H1 (cell line): Measurements from ENCODE around the gene SIX4. TPM values are rescaled to one million over a fixed set of nuclear protein-coding genes. Genes with fewer than 3 reads are reported as not detected.

Experiments used
- CTCF ChIA-PET: fragments of 300-600 bp; sonication (Branson Sonifier 250); formaldehyde crosslinking; loops from one replicate; lab custom pipeline; 2021; ENCODE audit not compliant: partially characterized antibody; lab: Charles Lee
- POLR2A ChIA-PET: fragments of 300-600 bp; sonication (Branson Sonifier 250); formaldehyde crosslinking; loops from one replicate; lab custom pipeline; 2021; ENCODE audit warnings: inconsistent platforms; ENCODE audit not compliant: partially characterized antibody; lab: Charles Lee
- DNase-seq, 2 experiments: peaks; one replicate each; pipeline versions ENCODE4 v3.0.0 to v3.0.0-alpha.2; 2010 to 2022; ENCODE audit warnings: low spot score in 2 of 2, low read depth in 1 of 2, mixed read lengths in 1 of 2
- FAIRE-seq: peaks from 2 replicates; lab custom pipeline; 2011; peaks lifted over from hg19 to GRCh38; lab: Jason Lieb, UNC
- H2AFZ ChIP-seq: 2 replicates; pipeline ENCODE4 v1.8.1; 2012; ENCODE audit warnings: low read length, inconsistent platforms
- H2AK5ac ChIP-seq: 2 replicates; pipeline ENCODE4 v1.6.1; 2013; ENCODE audit warnings: low read depth, low read length
- H2BK120ac ChIP-seq: replicated peaks from 2 replicates; pipeline ENCODE3; 2013; ENCODE audit warnings: low read depth, low read length, inconsistent platforms
- H2BK12ac ChIP-seq: 2 replicates; pipeline ENCODE4 v1.6.1; 2013; ENCODE audit warnings: low read depth, low read length
- H2BK15ac ChIP-seq: 2 replicates; pipeline ENCODE4 v1.6.1; 2013; ENCODE audit warnings: low read length
- H2BK20ac ChIP-seq: 2 replicates; pipeline ENCODE4 v1.6.1; 2013; ENCODE audit warnings: low read length
- H2BK5ac ChIP-seq: 2 replicates; pipeline ENCODE4 v1.6.1; 2013; ENCODE audit warnings: low read depth, low read length
- H3K14ac ChIP-seq: 2 replicates; pipeline ENCODE4 v1.6.1; 2013; ENCODE audit warnings: inconsistent platforms; ENCODE audit not compliant: insufficient read length
- H3K18ac ChIP-seq: 2 replicates; pipeline ENCODE4 v1.6.1; 2013; ENCODE audit warnings: low read length; ENCODE audit errors: extremely low read depth
- H3K23ac ChIP-seq: 2 replicates; pipeline ENCODE4 v1.6.1; 2013; ENCODE audit warnings: inconsistent platforms; ENCODE audit not compliant: insufficient read length
- H3K23me2 ChIP-seq: 2 replicates; pipeline ENCODE4 v1.6.1; 2013; ENCODE audit warnings: low read depth, low read length
- H3K27ac ChIP-seq: 2 replicates; pipeline ENCODE4 v1.6.1; 2011; ENCODE audit warnings: low read depth, low read length, inconsistent platforms
- H3K27me3 ChIP-seq, 4 experiments: replicated peaks in 1 of 4; 1 replicate in 1 of 4; 2 replicates in 3 of 4; pipeline versions ENCODE4 v1.6.1 to v1.8.1; 2011 to 2013; ENCODE audit warnings: low read length in 3 of 4, mild to moderate bottlenecking in 3 of 4, inconsistent platforms in 2 of 4, mixed read lengths in 2 of 4, moderate library complexity in 1 of 4; ENCODE audit not compliant: control insufficient read depth in 3 of 4, insufficient read depth in 3 of 4; ENCODE audit errors: extremely low read depth in 1 of 4
- H3K36me3 ChIP-seq, 4 experiments: 2 replicates each; pipeline versions ENCODE4 v1.6.1 to v1.8.1; 2011 to 2013; ENCODE audit warnings: mild to moderate bottlenecking in 4 of 4, low read length in 3 of 4, moderate library complexity in 2 of 4, control low read depth in 1 of 4, inconsistent platforms in 1 of 4; ENCODE audit not compliant: insufficient read depth in 4 of 4, control insufficient read depth in 2 of 4
- H3K4ac ChIP-seq: replicated peaks from 2 replicates; pipeline ENCODE3; 2013; ENCODE audit warnings: low read length, low read depth, mixed read lengths, inconsistent platforms; ENCODE audit not compliant: insufficient read length
- H3K4me1 ChIP-seq, 4 experiments: replicated peaks in 1 of 4; 1 replicate in 1 of 4; 2 replicates in 3 of 4; pipeline versions ENCODE4 v1.6.1 to v1.8.1; 2011 to 2013; ENCODE audit warnings: low read length in 3 of 4, inconsistent platforms in 2 of 4, mixed read lengths in 1 of 4; ENCODE audit not compliant: insufficient read depth in 4 of 4, control insufficient read depth in 3 of 4
- H3K4me2 ChIP-seq, 2 experiments: 2 replicates each; pipeline versions ENCODE4 v1.6.1 to v1.8.1; 2011 to 2013; ENCODE audit warnings: low read depth in 2 of 2, low read length in 2 of 2, control low read depth in 1 of 2, inconsistent platforms in 1 of 2, mild to moderate bottlenecking in 1 of 2; ENCODE audit not compliant: insufficient read depth in 1 of 2
- H3K4me3 ChIP-seq, 4 experiments: fragments of 200-600, 300-600 bp in 1 of 4; sonication (generic), shearing (Covaris generic), sonication (Bioruptor Twin) in 1 of 4; 2 replicates each; pipeline versions ENCODE4 v1.5.1 to v1.8.1; 2011 to 2016; ENCODE audit warnings: low read length in 4 of 4, low read depth in 3 of 4, control low read depth in 2 of 4, inconsistent platforms in 2 of 4, mild to moderate bottlenecking in 2 of 4, mixed read lengths in 1 of 4, moderate library complexity in 1 of 4; ENCODE audit not compliant: insufficient read depth in 2 of 4; ENCODE audit errors: extremely low read depth in 1 of 4
- H3K56ac ChIP-seq: replicated peaks from 2 replicates; pipeline ENCODE3; 2013; ENCODE audit warnings: low read depth, mild to moderate bottlenecking, mixed read lengths, low read length, inconsistent platforms; ENCODE audit not compliant: insufficient read length
- H3K79me1 ChIP-seq: 2 replicates; pipeline ENCODE4 v1.6.1; 2013; ENCODE audit warnings: low read depth, low read length, control low read depth
- H3K79me2 ChIP-seq, 2 experiments: 2 replicates each; pipeline versions ENCODE4 v1.6.1 to v1.8.1; 2012 to 2013; ENCODE audit warnings: low read length in 2 of 2, mild to moderate bottlenecking in 2 of 2, inconsistent platforms in 1 of 2; ENCODE audit not compliant: insufficient read depth in 2 of 2, control insufficient read depth in 1 of 2
- H3K9ac ChIP-seq, 4 experiments: replicated peaks in 1 of 4; 1 replicate in 1 of 4; 2 replicates in 3 of 4; pipeline versions ENCODE4 v1.6.1 to v1.8.1; 2011 to 2013; ENCODE audit warnings: low read depth in 3 of 4, low read length in 3 of 4, control low read depth in 2 of 4, mild to moderate bottlenecking in 2 of 4, moderate library complexity in 2 of 4, inconsistent platforms in 1 of 4; ENCODE audit errors: extremely low read depth in 1 of 4
- H3K9me3 ChIP-seq, 2 experiments: 2 replicates each; pipeline versions ENCODE4 v1.6.1 to v1.8.1; 2012 to 2013; ENCODE audit warnings: mild to moderate bottlenecking in 2 of 2, moderate library complexity in 2 of 2, control low read depth in 1 of 2, inconsistent platforms in 1 of 2, low read depth in 1 of 2, low read length in 1 of 2, mixed read lengths in 1 of 2; ENCODE audit not compliant: insufficient read depth in 2 of 2
- H4K20me1 ChIP-seq, 2 experiments: replicated peaks in 1 of 2; 2 replicates each; pipeline versions ENCODE3 to v1.8.1; 2011 to 2013; ENCODE audit warnings: inconsistent platforms in 2 of 2, low read length in 2 of 2, mild to moderate bottlenecking in 1 of 2; ENCODE audit not compliant: insufficient read depth in 2 of 2, control insufficient read depth in 1 of 2
- H4K5ac ChIP-seq: 2 replicates; pipeline ENCODE4 v1.6.1; 2013; ENCODE audit warnings: low read length, low read depth, mixed read lengths, inconsistent platforms; ENCODE audit not compliant: insufficient read length
- H4K8ac ChIP-seq: 2 replicates; pipeline ENCODE4 v1.8.0; 2013; ENCODE audit warnings: mild to moderate bottlenecking, moderate library complexity, low read length, inconsistent platforms; ENCODE audit not compliant: insufficient read depth; ENCODE audit errors: extremely low read depth
- H4K91ac ChIP-seq: replicated peaks from 2 replicates; pipeline ENCODE3; 2013; ENCODE audit warnings: low read length, mixed read lengths, inconsistent platforms; ENCODE audit not compliant: insufficient read length
- CBX5 ChIP-seq: fragments of 300-800, 300-1000 bp; sonication (generic); IDR thresholded peaks from 2 replicates; pipeline ENCODE4 v1.7.1; 2016; ENCODE audit warnings: antibody characterized with exemption, low read length, low read depth
- WGBS, 2 experiments: shearing (Covaris generic) in 1 of 2; methylation state at CpG; one replicate each; pipeline versions ENCODE4 v1.1.6 to v1.1.7; 2013 to 2015; ENCODE audit warnings: low lambda C conversion rate in 2 of 2, mixed read lengths in 2 of 2, inconsistent platforms in 1 of 2, low coverage in 1 of 2, missing lambda C conversion rate in 1 of 2; ENCODE audit not compliant: insufficient replicate concordance in 2 of 2, insufficient coverage in 1 of 2, insufficient read length in 1 of 2; ENCODE audit errors: extremely low coverage in 1 of 2, missing lambda C conversion rate in 1 of 2; 5-methylcytosine and 5-hydroxymethylcytosine counted together
- polyA plus RNA-seq, 7 experiments: library from polyadenylated mRNA; depleted of rRNA in 3 of 7; stranded (reverse) in 5 of 7; unstranded in 2 of 7; fragments of >200 nt in 5 of 7; fragments of 200-250 nt in 2 of 7; gene quantifications; 1 replicate in 5 of 7; 2 replicates in 1 of 7; 4 replicates in 1 of 7; pipeline versions ENCODE4 v1.2.1 to v1.2.3, GENCODE V29; 2011 to 2013; ENCODE audit warnings: missing spikeins in 2 of 7, mixed read lengths in 2 of 7
- total RNA-seq: library from RNA; stranded (reverse); fragmentation: NEBNext Ultra II Directional; extraction: Animal tissue kit (Norgen Biotek cat#: 25700); gene quantifications from 2 replicates; pipeline ENCODE4 v1.2.1, GENCODE V29; 2021

The SIX4 gene
- total and polyA plus RNA-seq, 2 of the 8 experiments (the other 6 are each of a cell fraction or from before 2014, with no cell fraction given): 9.0 to 38.9 TPM

- Histone ChIP-seq H3K23me2 (no peaks in the 10 kb centered on the region), H2AK5ac (no peak overlapping the region), H3K9ac (no peak overlapping the region), H4K20me1 (no peaks in the 10 kb centered on the region), H3K18ac (no peak overlapping the region), H3K4ac (no peak overlapping the region), H2BK15ac (no peak overlapping the region), H3K79me2 (no peaks in the 10 kb centered on the region), H3K4me3 (no peak overlapping the region), H2BK12ac (no peak overlapping the region), H4K91ac (no peak overlapping the region), H3K27ac (no peak overlapping the region), H2BK20ac (no peak overlapping the region), H3K14ac (no peak overlapping the region), H3K79me1 (no peaks in the 10 kb centered on the region), H3K36me3 (no peaks in the 10 kb centered on the region), H3K4me1 (peaks cover 2 to 9% (median 6%) of the 10 kb centered on the region in 4 experiments; a peak in 5 of 7 replicates), H2BK120ac (no peak overlapping the region), H2BK5ac (no peak overlapping the region), H3K23ac (no peak overlapping the region), H3K9me3 (no peaks in the 10 kb centered on the region), H4K5ac (no peak overlapping the region), H3K4me2 (peak overlapping the region in 1 of 2 experiments; percentile 65; a peak in 1 of 4 replicates), H3K27me3 (no peaks in the 10 kb centered on the region), H4K8ac (no peak overlapping the region), H2AFZ (no peak overlapping the region), H3K56ac (no peak overlapping the region)
- no peak for TF ChIP-seq CBX5
- no peak for DNase-seq
- CTCF ChIA-PET: interaction anchor here (0.7 to 1.7 kb wide), 4 partner anchors 17 to 345 kb away, joined by 3 to 6 read pairs (median 3); no protein-coding TSS in a partner anchor
- no peak for FAIRE-seq
- 89% methylated on average over 3 of the region's 3 CpGs; no CpG with 5 or more reads in 1 of the 2 experiments for WGBS, 2 experiments
- POLR2A ChIA-PET: interaction anchor here (0.7 kb wide), 1 partner anchor 698 kb away, joined by 4 read pairs; no protein-coding TSS in a partner anchor
These were observed 43.6 kb downstream of the SIX4 start for GRCh38 chr14:60680511-60680910.
